Mesothelial cell of epicardium (in vitro differentiated cells): Measurements from ENCODE around the gene FCHO2. TPM values are rescaled to one million over a fixed set of nuclear protein-coding genes. Genes with fewer than 3 reads are reported as not detected.
"Not testable (repeated sequence)": the region's sequence is repeated elsewhere in the genome, so short reads cannot be mapped to it uniquely, and the experiment has no call there.

ENCODE experiments used
- DNase-seq, 2 experiments: peaks; one replicate each; pipeline ENCODE4 v3.0.0; 2021; ENCODE audit warnings: low spot score in 2 of 2; ENCODE audit not compliant: unreplicated experiment in 2 of 2
- H3K27ac Mint-ChIP-seq: 2 replicates; pipeline ENCODE4 v1.8.0; 2021; ENCODE audit warnings: mixed read lengths
- H3K27me3 Mint-ChIP-seq: 2 replicates; pipeline ENCODE4 v1.8.0; 2021; ENCODE audit warnings: low read depth, mixed read lengths
- H3K36me3 Mint-ChIP-seq: 2 replicates; pipeline ENCODE4 v1.8.0; 2021; ENCODE audit warnings: mixed read lengths
- H3K4me1 Mint-ChIP-seq: 2 replicates; pipeline ENCODE4 v1.8.0; 2021; ENCODE audit warnings: mixed read lengths
- H3K4me3 Mint-ChIP-seq: 2 replicates; pipeline ENCODE4 v1.8.0; 2021; ENCODE audit warnings: mild to moderate bottlenecking, moderate library complexity, mixed read lengths
- H3K9me3 Mint-ChIP-seq: 2 replicates; pipeline ENCODE4 v1.8.0; 2021; ENCODE audit warnings: mixed read lengths
- CTCF ChIP-seq: fragments of 200-600 bp; sonication (generic); IDR thresholded peaks from one replicate; pipeline ENCODE4 v1.5.0; 2021; ENCODE audit warnings: antibody characterized with exemption; ENCODE audit not compliant: unreplicated experiment
- total RNA-seq: library from RNA; stranded (reverse); gene quantifications from 3 replicates; pipeline ENCODE4 v1.2.1, GENCODE V29; 2021

FCHO2 gene
- total RNA-seq, 1 donor from 2014 or later = 28.7 TPM

GRCh38 chr5:72921886-72922285, 34.0 kb upstream of the FCHO2 start:
- H3K36me3 Mint-ChIP-seq = peaks cover 5% of the 10 kb centered on the region
- peaks cover 17% of the 10 kb centered on the region for H3K4me1 Mint-ChIP-seq
- peaks cover 5% of the 10 kb centered on the region for H3K9me3 Mint-ChIP-seq
- no peak overlapping the region for H3K4me3 Mint-ChIP-seq
- DNase-seq = no peak
- peak overlapping the region; percentile 45 for H3K27ac Mint-ChIP-seq
- H3K27me3 Mint-ChIP-seq = no peaks in the 10 kb centered on the region
- TF ChIP-seq CTCF = no peak

- H3K4me1 Mint-ChIP-seq = peaks cover 17% of the 10 kb centered on the region
- no peak for TF ChIP-seq CTCF
- no peak overlapping the region for H3K4me3 Mint-ChIP-seq
- H3K27ac Mint-ChIP-seq = no peak overlapping the region
- H3K27me3 Mint-ChIP-seq = no peaks in the 10 kb centered on the region
- DNase-seq = no peak
- peaks cover 5% of the 10 kb centered on the region for H3K36me3 Mint-ChIP-seq
- peaks cover 5% of the 10 kb centered on the region for H3K9me3 Mint-ChIP-seq
These were observed 33.4 kb upstream of the FCHO2 start for GRCh38 chr5:72922422-72922821.

GRCh38 chr5:72925336-72926010, 30.4 kb upstream of the FCHO2 start:
- Mint-ChIP-seq H3K27ac (no peak overlapping the region), H3K9me3 (peaks cover 5% of the 10 kb centered on the region)

DNA sequence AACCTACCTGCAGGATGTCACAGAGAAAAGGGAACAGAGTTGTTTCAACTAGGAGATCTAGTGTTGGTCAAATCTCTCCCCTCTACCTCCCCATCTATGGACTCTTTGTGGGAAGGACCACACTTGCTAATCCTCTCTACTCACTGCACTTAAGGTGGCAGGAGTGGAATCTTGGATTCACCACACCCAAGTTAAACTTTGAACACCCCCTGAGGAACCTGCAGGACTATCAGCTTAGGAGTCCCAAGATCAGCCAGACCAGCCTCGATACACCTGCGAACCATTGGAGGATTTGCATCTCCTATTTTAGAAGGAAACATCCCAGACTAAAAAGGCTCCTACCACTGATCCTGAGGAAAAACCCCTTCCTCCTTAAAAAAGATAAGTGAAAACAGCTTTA, 23.2 kb upstream of the FCHO2 start:
- not testable (repeated sequence) for H3K27ac Mint-ChIP-seq, H3K4me3 Mint-ChIP-seq, H3K27me3 Mint-ChIP-seq, H3K4me1 Mint-ChIP-seq, H3K36me3 Mint-ChIP-seq, DNase-seq
- peaks cover 19% of the 10 kb centered on the region for H3K9me3 Mint-ChIP-seq

More at GRCh38 chr5:72925336-72926010, 30.4 kb upstream of the FCHO2 start:
- DNase-seq = no peak
- Mint-ChIP-seq H3K4me1 (peaks cover 17% of the 10 kb centered on the region), H3K27me3 (no peaks in the 10 kb centered on the region), H3K36me3 (peaks cover 5% of the 10 kb centered on the region), H3K4me3 (no peak overlapping the region)
- TF ChIP-seq CTCF = no peak

DNA sequence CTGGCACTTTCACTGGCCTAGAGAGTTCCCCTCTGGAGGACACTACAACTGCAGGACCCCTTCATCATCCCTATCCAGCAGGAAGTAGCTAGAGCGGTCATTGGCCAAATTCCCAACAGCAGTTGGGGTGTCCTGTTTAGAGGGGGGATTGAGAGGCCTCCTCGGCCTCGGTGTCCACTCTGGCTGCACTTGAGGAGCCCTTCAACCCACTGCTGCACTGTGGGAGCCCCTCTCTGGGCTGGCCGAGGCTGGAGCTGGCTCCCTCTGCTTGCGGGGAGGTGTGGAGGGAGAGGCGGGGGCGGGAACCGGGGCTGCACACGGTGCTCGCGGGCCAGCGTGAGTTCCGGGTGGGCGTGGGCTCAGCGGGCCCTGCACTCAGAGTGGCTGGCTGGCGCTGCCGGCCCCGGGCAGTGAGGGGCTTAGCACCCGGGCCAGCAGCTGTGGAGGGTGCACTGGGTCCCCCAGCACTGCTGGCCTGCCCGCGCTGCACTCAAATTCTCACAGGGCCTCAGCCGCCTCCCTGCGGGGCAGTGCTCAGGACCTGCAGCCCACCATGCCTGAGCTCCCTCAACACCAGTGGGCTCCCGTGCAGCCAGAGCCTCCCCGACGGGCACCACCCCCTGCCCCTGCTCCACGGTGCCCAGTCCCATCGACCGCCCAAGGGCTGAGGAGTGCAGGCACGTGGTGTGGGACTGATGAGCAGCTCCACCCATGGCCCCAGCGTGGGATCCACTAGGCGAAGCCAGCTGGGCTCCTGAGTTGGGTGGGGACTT, 20.7 kb upstream of the FCHO2 start:
- not testable (repeated sequence) for DNase-seq, H3K4me3 Mint-ChIP-seq, H3K36me3 Mint-ChIP-seq, H3K27me3 Mint-ChIP-seq, H3K27ac Mint-ChIP-seq, H3K4me1 Mint-ChIP-seq
- H3K9me3 Mint-ChIP-seq = peaks cover 19% of the 10 kb centered on the region

DNA sequence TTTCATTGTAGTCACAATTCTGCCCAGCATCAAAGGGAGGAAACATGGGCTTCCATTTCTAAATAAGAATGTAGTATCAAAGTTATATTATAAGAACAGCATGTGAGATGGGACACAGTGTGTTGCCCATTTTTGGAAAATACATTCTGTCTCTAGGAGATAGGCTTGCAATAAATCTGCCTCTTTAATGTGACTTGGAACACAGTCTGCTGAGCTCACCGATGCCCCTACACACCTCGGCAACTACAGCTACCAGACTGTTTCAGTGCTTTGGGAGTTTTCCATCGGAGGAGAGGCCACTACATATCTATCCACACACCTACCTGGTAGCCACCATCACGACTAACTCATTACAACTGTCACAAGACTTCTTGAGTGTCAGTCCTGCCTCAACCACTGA, 18.9 kb upstream of the FCHO2 start:
- H3K9me3 Mint-ChIP-seq = peaks cover 12% of the 10 kb centered on the region
- H3K27ac Mint-ChIP-seq = no peak overlapping the region
- H3K4me1 Mint-ChIP-seq = no peaks in the 10 kb centered on the region
- no peak for TF ChIP-seq CTCF
- no peaks in the 10 kb centered on the region for H3K36me3 Mint-ChIP-seq
- H3K4me3 Mint-ChIP-seq = no peak overlapping the region
- no peak for DNase-seq
- no peaks in the 10 kb centered on the region for H3K27me3 Mint-ChIP-seq
